Activated CD8-positive, alpha-beta T cell treated with anti-CD3 and anti-CD28 coated beads for 36 hours (primary cell): ENCODE measurements around the gene PTRH1. TPM values are rescaled to one million over a fixed set of nuclear protein-coding genes. Genes with fewer than 3 reads are reported as not detected.
A peak's percentile ranks its signal among the peaks of the same experiment; 100 is the strongest.

ENCODE experiments used
- ATAC-seq: fragments of 200-7000 bp; cut with Tn5 transposase; one replicate; pipeline ENCODE4 v1.10.0; 2021; ENCODE audit warnings: mild to moderate bottlenecking, moderate library complexity
- CTCF ChIA-PET: fragments of 350-600 bp; sonication (Branson Sonifier 250); formaldehyde crosslinking; loops from one replicate; lab custom pipeline; 2021; ENCODE audit warnings: antibody characterized with exemption; lab: Charles Lee
- POLR2A ChIA-PET: fragments of 350-600 bp; sonication (Branson Sonifier 250); formaldehyde crosslinking; loops from one replicate; lab custom pipeline; 2021; ENCODE audit warnings: antibody characterized with exemption; lab: Charles Lee
- DNase-seq: peaks from one replicate; pipeline ENCODE4 v3.0.0-alpha.2; 2020
- H3K27ac Mint-ChIP-seq: one replicate; pipeline ENCODE4 v1.8.0; 2021; ENCODE audit warnings: mild to moderate bottlenecking, mixed read lengths
- H3K27me3 Mint-ChIP-seq: one replicate; pipeline ENCODE4 v1.8.0; 2021; ENCODE audit warnings: mixed read lengths
- H3K36me3 Mint-ChIP-seq: one replicate; pipeline ENCODE4 v1.8.0; 2021; ENCODE audit warnings: low read depth, mixed read lengths
- H3K4me1 Mint-ChIP-seq: one replicate; pipeline ENCODE4 v1.8.0; 2021; ENCODE audit warnings: low read depth, mixed read lengths
- H3K4me3 Mint-ChIP-seq: one replicate; pipeline ENCODE4 v1.8.0; 2021; ENCODE audit warnings: mild to moderate bottlenecking, moderate library complexity, mixed read lengths
- H3K9me3 Mint-ChIP-seq: one replicate; pipeline ENCODE4 v1.8.0; 2021; ENCODE audit warnings: mixed read lengths
- CTCF ChIP-seq: fragments of 200-600 bp; IDR thresholded peaks from one replicate; pipeline ENCODE4 v1.8.0; 2022; ENCODE audit warnings: antibody characterized with exemption, mild to moderate bottlenecking
- intact Hi-C: fragments of 100-400 bp; cut with micrococcal nuclease; formaldehyde crosslinking; loops from one replicate; pipeline ENCODE4 v1.10.0; 2022
- total RNA-seq, 2 experiments: library from RNA; stranded (reverse); gene quantifications; one replicate each; pipeline ENCODE4 v1.2.3, GENCODE V29; 2021

Gene PTRH1
- total RNA-seq, 2 experiments from 2014 or later: 15.9 to 16.0 TPM

- H3K36me3 Mint-ChIP-seq: peaks cover 17% of the 10 kb centered on the region
- H3K27me3 Mint-ChIP-seq: no peaks in the 10 kb centered on the region
- peaks cover 4% of the 10 kb centered on the region for H3K4me1 Mint-ChIP-seq
- ATAC-seq (no peak), DNase-seq (no peak)
- H3K9me3 Mint-ChIP-seq: no peaks in the 10 kb centered on the region
- TF ChIP-seq CTCF: no peak
- CTCF ChIA-PET: interaction anchor here (1.2 to 2.4 kb wide), 3 partner anchors 22 to 128 kb away, joined by 3 to 8 read pairs (median 4); no protein-coding TSS in a partner anchor
- H3K4me3 Mint-ChIP-seq: no peak overlapping the region
- intact Hi-C loops: no loop called here
- POLR2A ChIA-PET: interaction anchor here (1.2 to 1.5 kb wide), 2 partner anchors 22 to 43 kb away, joined by 3 to 5 read pairs; no protein-coding TSS in a partner anchor
- no peak overlapping the region for H3K27ac Mint-ChIP-seq
Measured at GRCh38 chr9:127741831-127742434, 26.5 kb upstream of the PTRH1 start.

GRCh38 chr9:127739614-127740330 lies 24.3 kb upstream of the PTRH1 start:
- Mint-ChIP-seq H3K4me1 (peaks cover 6% of the 10 kb centered on the region), H3K36me3 (peaks cover 12% of the 10 kb centered on the region), H3K27ac (no peak overlapping the region), H3K9me3 (no peaks in the 10 kb centered on the region), H3K27me3 (no peaks in the 10 kb centered on the region), H3K4me3 (no peak overlapping the region)
- ATAC-seq (no peak), DNase-seq (no peak)
- POLR2A ChIA-PET: interaction anchor here (0.6 to 1.4 kb wide), 3 partner anchors 39 to 125 kb away, joined by 3 to 5 read pairs (median 3); partner anchors contain the start of gene SH2D3C
- CTCF ChIA-PET: interaction anchor here (0.7 to 1.5 kb wide), 4 partner anchors 130 to 203 kb away, joined by 3 to 4 read pairs (median 4); no protein-coding TSS in a partner anchor
- no peak for TF ChIP-seq CTCF
- intact Hi-C loops: loop anchor here (5.0 to 10.0 kb wide), 3 partner anchors 43 to 235 kb away; no protein-coding TSS in a partner anchor

GRCh38 chr9:127738666-127739065 lies 23.2 kb upstream of the PTRH1 start:
- no peak for ATAC-seq
- Mint-ChIP-seq H3K27me3 (no peaks in the 10 kb centered on the region), H3K4me1 (peaks cover 13% of the 10 kb centered on the region), H3K4me3 (no peak overlapping the region), H3K27ac (no peak overlapping the region), H3K36me3 (peaks cover 13% of the 10 kb centered on the region), H3K9me3 (no peaks in the 10 kb centered on the region)
- no peak for DNase-seq
- ChIA-PET CTCF (interaction anchor here (0.7 to 2.0 kb wide), 2 partner anchors 131 to 379 kb away, joined by 3 to 6 read pairs; no protein-coding TSS in a partner anchor), POLR2A (no interaction called here)
- no peak for TF ChIP-seq CTCF
- intact Hi-C loops: loop anchor here (5.0 to 10.0 kb wide), 3 partner anchors 44 to 234 kb away; no protein-coding TSS in a partner anchor

- ATAC-seq (no peak), DNase-seq (no peak)
- Mint-ChIP-seq H3K36me3 (peaks cover 2% of the 10 kb centered on the region), H3K27me3 (no peaks in the 10 kb centered on the region), H3K4me3 (peak overlapping the region; percentile 77), H3K27ac (peak overlapping the region; percentile 86), H3K9me3 (no peaks in the 10 kb centered on the region), H3K4me1 (peaks cover 15% of the 10 kb centered on the region)
- POLR2A ChIA-PET: interaction anchor here (0.8 to 2.2 kb wide), 9 partner anchors 9 to 185 kb away, joined by 4 to 13 read pairs (median 8); partner anchors contain the start of genes CDK9, PTRH1, SH2D3C and TTC16
- CTCF ChIA-PET: interaction anchor here (0.7 to 5.1 kb wide), 45 partner anchors 8 to 290 kb away, joined by 3 to 62 read pairs (median 7); partner anchors contain the start of genes CDK9, CFAP157, ENG and PTRH1
- no peak for TF ChIP-seq CTCF
- intact Hi-C loops: loop anchor here (5.0 to 10.0 kb wide), 3 partner anchors 47 to 231 kb away; no protein-coding TSS in a partner anchor
Measured at GRCh38 chr9:127735530-127736185, 20.2 kb upstream of the PTRH1 start.
